Neural progenitor cell (in vitro differentiated cells): ENCODE measurements around the gene EFCAB8.

Experiments
- EZH2phosphoT487 ChIP-seq: fragments of 200-600 bp; sonication (generic); IDR thresholded peaks from 2 replicates; pipeline ENCODE4 v1.6.1; 2017; ENCODE audit warnings: antibody characterized with exemption
- TF ChIP-seq, protein P1 (sequence below): fragments of 200-600 bp; sonication (generic); IDR thresholded peaks from 2 replicates; pipeline ENCODE4 v1.5.1; 2017; ENCODE audit warnings: antibody characterized with exemption, mild to moderate bottlenecking

DNA sequence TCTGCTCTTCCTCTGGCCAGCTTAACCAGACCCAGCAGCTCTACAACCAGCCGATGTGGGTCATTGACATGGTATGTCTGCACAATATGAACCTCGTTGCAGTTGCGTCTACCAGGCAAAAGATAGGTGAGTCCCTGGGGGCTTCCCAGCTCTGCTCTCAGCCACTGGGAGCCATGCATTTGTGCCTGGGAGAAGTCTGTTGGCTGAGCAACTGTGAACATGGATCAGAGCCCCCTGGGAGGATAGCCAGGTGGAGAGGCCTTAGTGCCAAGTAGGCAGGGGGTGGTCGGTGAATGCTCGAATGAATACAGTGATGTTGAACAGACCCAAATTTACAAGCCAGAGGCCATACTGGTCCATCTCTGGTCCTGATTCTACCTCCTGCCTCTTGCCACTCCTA lies 30.6 kb downstream of the EFCAB8 start:
- TF ChIP-seq EZH2phosphoT487 = no peak
- TF ChIP-seq, protein P1, sequence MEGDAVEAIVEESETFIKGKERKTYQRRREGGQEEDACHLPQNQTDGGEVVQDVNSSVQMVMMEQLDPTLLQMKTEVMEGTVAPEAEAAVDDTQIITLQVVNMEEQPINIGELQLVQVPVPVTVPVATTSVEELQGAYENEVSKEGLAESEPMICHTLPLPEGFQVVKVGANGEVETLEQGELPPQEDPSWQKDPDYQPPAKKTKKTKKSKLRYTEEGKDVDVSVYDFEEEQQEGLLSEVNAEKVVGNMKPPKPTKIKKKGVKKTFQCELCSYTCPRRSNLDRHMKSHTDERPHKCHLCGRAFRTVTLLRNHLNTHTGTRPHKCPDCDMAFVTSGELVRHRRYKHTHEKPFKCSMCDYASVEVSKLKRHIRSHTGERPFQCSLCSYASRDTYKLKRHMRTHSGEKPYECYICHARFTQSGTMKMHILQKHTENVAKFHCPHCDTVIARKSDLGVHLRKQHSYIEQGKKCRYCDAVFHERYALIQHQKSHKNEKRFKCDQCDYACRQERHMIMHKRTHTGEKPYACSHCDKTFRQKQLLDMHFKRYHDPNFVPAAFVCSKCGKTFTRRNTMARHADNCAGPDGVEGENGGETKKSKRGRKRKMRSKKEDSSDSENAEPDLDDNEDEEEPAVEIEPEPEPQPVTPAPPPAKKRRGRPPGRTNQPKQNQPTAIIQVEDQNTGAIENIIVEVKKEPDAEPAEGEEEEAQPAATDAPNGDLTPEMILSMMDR = no peak
